CD4-positive, alpha-beta memory T cell (primary cell): Measurements from ENCODE around the gene ME3. TPM values are rescaled to one million over a fixed set of nuclear protein-coding genes. Genes with fewer than 3 reads are reported as not detected.
"Not testable (repeated sequence)": the region's sequence is repeated elsewhere in the genome, so short reads cannot be mapped to it uniquely, and the experiment has no call there.

Experiments used
- CTCF ChIA-PET: fragments of 350-600 bp; sonication (Branson Sonifier 250); formaldehyde crosslinking; loops from one replicate; lab custom pipeline; 2021; ENCODE audit warnings: inconsistent platforms; ENCODE audit not compliant: partially characterized antibody; lab: Charles Lee
- POLR2A ChIA-PET: fragments of 350-600 bp; sonication (Branson Sonifier 250); formaldehyde crosslinking; loops from one replicate; lab custom pipeline; 2021; ENCODE audit not compliant: partially characterized antibody; lab: Charles Lee
- DNase-seq, 5 donors: peaks; one replicate each; pipeline versions ENCODE4 v3.0.0 to v3.0.0-alpha.2; 2020 to 2022; ENCODE audit warnings: mixed read lengths in 1 of 5
- H3K27ac ChIP-seq: one replicate; pipeline ENCODE4 v1.7.0; 2013; ENCODE audit warnings: low read depth, low read length
- H3K27me3 ChIP-seq: 2 replicates; pipeline ENCODE4 v1.7.0; 2013; ENCODE audit warnings: mild to moderate bottlenecking, low read length, moderate library complexity; ENCODE audit not compliant: insufficient read depth
- H3K36me3 ChIP-seq: 2 replicates; pipeline ENCODE4 v1.7.0; 2013; ENCODE audit warnings: mild to moderate bottlenecking, low read length, moderate library complexity; ENCODE audit not compliant: insufficient read depth
- H3K4me1 ChIP-seq: 2 replicates; pipeline ENCODE4 v1.7.0; 2013; ENCODE audit warnings: mild to moderate bottlenecking, low read length, moderate library complexity; ENCODE audit not compliant: insufficient read depth
- H3K4me3 ChIP-seq, 2 donors: one replicate each; pipeline ENCODE4 v1.7.0; 2013; ENCODE audit warnings: low read length in 2 of 2, mild to moderate bottlenecking in 1 of 2
- H3K9me3 ChIP-seq, 2 donors: one replicate each; pipeline ENCODE4 v1.7.0; 2013; ENCODE audit warnings: low read length in 2 of 2, control low read depth in 1 of 2; ENCODE audit not compliant: control insufficient read depth in 1 of 2
- H3K27ac Mint-ChIP-seq, 7 donors: one replicate each; pipeline ENCODE4 v1.8.0; 2020 to 2021; ENCODE audit warnings: mixed read lengths in 7 of 7, mild to moderate bottlenecking in 6 of 7, inconsistent platforms in 3 of 7, moderate library complexity in 3 of 7
- H3K27me3 Mint-ChIP-seq, 2 donors: one replicate each; pipeline ENCODE4 v1.8.0; 2020 to 2021; ENCODE audit warnings: mixed read lengths in 2 of 2
- H3K36me3 Mint-ChIP-seq, 2 donors: one replicate each; pipeline ENCODE4 v1.8.0; 2020 to 2021; ENCODE audit warnings: mixed read lengths in 2 of 2, inconsistent platforms in 1 of 2, mild to moderate bottlenecking in 1 of 2
- H3K4me1 Mint-ChIP-seq, 4 donors: one replicate each; pipeline ENCODE4 v1.8.0; 2020 to 2021; ENCODE audit warnings: mixed read lengths in 4 of 4, mild to moderate bottlenecking in 1 of 4
- H3K4me3 Mint-ChIP-seq, 8 donors: one replicate each; pipeline ENCODE4 v1.8.0; 2020 to 2021; ENCODE audit warnings: mixed read lengths in 8 of 8, mild to moderate bottlenecking in 7 of 8, moderate library complexity in 6 of 8, inconsistent platforms in 3 of 8
- H3K9me3 Mint-ChIP-seq, 8 donors: one replicate each; pipeline ENCODE4 v1.8.0; 2020 to 2021; ENCODE audit warnings: mixed read lengths in 8 of 8, mild to moderate bottlenecking in 5 of 8, inconsistent platforms in 3 of 8, moderate library complexity in 1 of 8
- intact Hi-C: fragments of 100-400 bp; cut with micrococcal nuclease; formaldehyde crosslinking; loops from one replicate; pipeline ENCODE4 v1.15.1; 2023
- polyA plus RNA-seq, 2 donors: library from polyadenylated mRNA; unstranded; fragments of 300-500 nt; fragmentation: Illumina TruSeq; gene quantifications; one replicate each; pipeline ENCODE4 v1.2.3, GENCODE V29; 2021
- total RNA-seq, 2 experiments: library from RNA; stranded (reverse); gene quantifications; one replicate each; pipeline ENCODE4 v1.2.3, GENCODE V29; 2021

ME3 gene
- total and polyA plus RNA-seq, 4 experiments from 2014 or later: 0.15 to 1.9 (median 1.3) TPM; not detected in 1

DNA sequence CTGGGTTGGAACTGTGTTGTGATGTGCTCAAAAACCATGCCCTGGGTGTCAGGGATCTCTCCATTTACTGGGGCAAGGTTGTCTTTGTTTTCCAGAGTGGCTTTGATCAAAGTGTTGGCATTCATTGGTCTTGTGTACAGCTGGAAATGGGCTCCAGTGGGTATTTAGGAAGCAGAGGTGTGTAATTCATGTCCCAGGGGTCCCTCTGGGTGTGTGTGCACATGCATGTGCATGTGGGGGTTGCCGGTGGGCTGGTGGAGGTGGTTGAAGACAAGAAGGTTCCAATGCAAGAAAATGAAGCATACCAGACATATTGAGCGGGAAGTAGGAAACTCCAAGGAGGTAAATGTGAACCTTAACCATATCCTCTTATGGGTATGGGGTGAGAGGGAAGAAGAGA, 121.7 kb downstream of the ME3 start:
- H3K27ac ChIP-seq: no peak overlapping the region
- Mint-ChIP-seq H3K4me3 (no peak overlapping the region), H3K4me1 (no peaks in the 10 kb centered on the region), H3K27me3 (peaks cover 3 to 5% of the 10 kb centered on the region in 2 donors), H3K9me3 (no peaks in the 10 kb centered on the region), H3K36me3 (no peaks in the 10 kb centered on the region), H3K27ac (no peak overlapping the region)
- ChIA-PET CTCF (no interaction called here), POLR2A (no interaction called here)
- no peak overlapping the region for H3K4me3 ChIP-seq
- no peaks in the 10 kb centered on the region for H3K4me1 ChIP-seq
- no peaks in the 10 kb centered on the region for H3K27me3 ChIP-seq
- intact Hi-C loops: no loop called here
- no peaks in the 10 kb centered on the region for H3K36me3 ChIP-seq
- peak in 1 of 5 donors; percentile 24 for DNase-seq
- no peaks in the 10 kb centered on the region for H3K9me3 ChIP-seq

DNA sequence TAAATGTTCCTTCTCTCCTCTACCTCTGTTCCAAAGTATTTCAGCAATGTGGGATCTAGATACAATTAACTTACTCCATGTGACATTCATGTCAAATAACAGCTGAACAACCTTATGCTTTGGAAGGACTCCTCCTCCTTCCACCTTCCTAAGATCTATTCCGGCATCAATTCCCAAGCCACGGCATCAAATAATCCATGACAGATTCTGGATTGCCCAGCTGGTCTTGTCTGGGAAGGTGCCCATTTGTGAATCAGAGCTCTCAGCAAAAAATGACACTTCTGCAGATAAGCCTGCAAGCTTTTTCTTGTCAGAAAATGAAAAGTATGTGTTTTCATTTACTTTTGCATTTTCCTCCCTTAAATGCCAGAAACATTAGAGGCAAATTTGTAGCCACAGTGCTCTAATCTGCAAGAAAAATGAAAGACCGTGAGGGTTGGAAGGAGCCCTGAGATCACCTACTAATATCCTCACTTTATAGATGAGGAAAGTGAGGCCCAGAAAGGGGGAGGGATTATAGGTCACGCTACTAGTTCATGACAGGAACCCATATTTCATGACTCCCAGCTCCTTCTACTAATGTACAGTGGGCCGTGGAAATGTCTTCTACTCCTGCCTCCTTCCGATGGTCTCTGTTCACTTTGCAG, 124.0 kb downstream of the ME3 start:
- no peaks in the 10 kb centered on the region for H3K9me3 ChIP-seq
- Mint-ChIP-seq H3K4me3 (no peak overlapping the region), H3K27me3 (peaks cover 3 to 5% of the 10 kb centered on the region in 2 donors), H3K4me1 (no peaks in the 10 kb centered on the region), H3K36me3 (no peaks in the 10 kb centered on the region), H3K9me3 (peaks cover 0 to 2% (median 0%) of the 10 kb centered on the region in 8 donors), H3K27ac (no peak overlapping the region)
- no peak overlapping the region for H3K4me3 ChIP-seq
- POLR2A ChIA-PET: no interaction called here
- H3K27me3 ChIP-seq: no peaks in the 10 kb centered on the region
- no peak overlapping the region for H3K27ac ChIP-seq
- DNase-seq: no peak
- no peaks in the 10 kb centered on the region for H3K4me1 ChIP-seq
- intact Hi-C loops: no loop called here
- CTCF ChIA-PET: interaction anchor here (1.2 kb wide), 1 partner anchor 60 kb away, joined by 4 read pairs; no protein-coding TSS in a partner anchor
- no peaks in the 10 kb centered on the region for H3K36me3 ChIP-seq

DNA sequence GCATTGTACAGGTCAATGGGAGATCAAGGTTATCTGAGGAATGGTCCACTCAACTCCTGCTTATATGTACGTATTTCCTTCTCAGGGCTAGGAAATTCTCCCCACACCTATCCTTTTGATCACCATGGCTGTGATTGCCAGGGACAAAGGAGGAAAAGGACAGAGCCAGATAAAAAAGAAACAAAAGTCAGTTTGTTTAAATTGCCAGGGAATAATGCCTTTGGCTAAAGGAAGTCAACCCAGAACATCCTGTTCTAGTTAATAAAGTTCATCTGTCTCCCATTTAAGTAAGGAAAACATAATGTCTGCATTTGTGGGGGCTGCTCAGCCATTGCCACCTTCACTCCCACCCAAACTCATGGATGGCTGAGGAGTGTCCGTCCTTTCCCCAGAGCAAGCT, 124.7 kb downstream of the ME3 start:
- Histone ChIP-seq H3K4me1 (no peaks in the 10 kb centered on the region), H3K36me3 (no peaks in the 10 kb centered on the region), H3K9me3 (no peaks in the 10 kb centered on the region), H3K4me3 (no peak overlapping the region), H3K27ac (no peak overlapping the region), H3K27me3 (no peaks in the 10 kb centered on the region)
- H3K9me3 Mint-ChIP-seq: peaks cover 0 to 2% (median 0%) of the 10 kb centered on the region in 8 donors
- H3K36me3 Mint-ChIP-seq: no peaks in the 10 kb centered on the region
- ChIA-PET POLR2A (no interaction called here), CTCF (no interaction called here)
- no peak for DNase-seq
- peaks cover 3 to 5% of the 10 kb centered on the region in 2 donors for H3K27me3 Mint-ChIP-seq
- H3K4me3 Mint-ChIP-seq: no peak overlapping the region
- no peaks in the 10 kb centered on the region for H3K4me1 Mint-ChIP-seq
- no peak overlapping the region for H3K27ac Mint-ChIP-seq
- intact Hi-C loops: no loop called here

DNA sequence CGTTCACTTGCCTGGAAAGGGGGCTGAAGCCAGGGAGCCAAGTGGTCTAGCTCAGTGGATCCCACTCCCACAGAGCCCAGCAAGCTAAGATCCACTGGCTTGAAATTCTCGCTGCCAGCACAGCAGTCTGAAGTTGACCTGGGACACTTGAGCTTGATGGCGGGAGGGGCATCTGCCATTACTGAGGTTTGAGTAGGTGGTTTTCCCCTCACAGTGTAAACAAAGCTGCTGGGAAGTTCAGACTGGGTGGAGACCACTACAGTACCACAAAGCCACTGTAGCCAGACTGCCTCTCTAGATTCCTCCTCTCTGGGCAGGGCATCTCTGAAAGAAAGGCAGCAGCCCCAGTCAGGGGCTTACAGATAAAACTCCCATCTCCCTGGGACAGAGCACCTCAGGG, 131.1 kb downstream of the ME3 start:
- intact Hi-C loops, H3K27ac ChIP-seq, H3K9me3 ChIP-seq, H3K36me3 Mint-ChIP-seq, H3K36me3 ChIP-seq, H3K9me3 Mint-ChIP-seq, H3K4me3 ChIP-seq, H3K4me1 Mint-ChIP-seq, H3K27ac Mint-ChIP-seq, H3K27me3 Mint-ChIP-seq, POLR2A ChIA-PET, H3K27me3 ChIP-seq, CTCF ChIA-PET, H3K4me1 ChIP-seq, H3K4me3 Mint-ChIP-seq, DNase-seq: not testable (repeated sequence)

DNA sequence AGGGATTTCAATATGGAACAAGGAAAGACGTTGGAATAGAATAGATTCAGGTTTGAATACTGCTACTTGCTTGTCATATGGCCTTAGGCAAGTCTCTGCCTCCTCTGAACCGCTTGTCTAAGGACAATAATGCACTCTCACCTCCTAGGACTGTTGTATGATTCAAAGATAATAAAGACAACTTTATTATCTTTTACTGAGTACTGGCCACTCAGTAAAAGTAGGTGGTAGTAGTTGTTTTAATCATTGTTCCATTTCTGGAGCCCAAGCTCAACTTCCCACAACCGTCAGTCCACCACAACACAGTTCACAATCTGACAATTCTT, 134.2 kb downstream of the ME3 start:
- intact Hi-C loops: no loop called here
- Mint-ChIP-seq H3K27ac (no peak overlapping the region), H3K36me3 (no peaks in the 10 kb centered on the region), H3K4me3 (no peak overlapping the region), H3K4me1 (no peaks in the 10 kb centered on the region), H3K27me3 (peaks cover 0 to 1% of the 10 kb centered on the region in 2 donors), H3K9me3 (peaks cover 0 to 7% (median 0%) of the 10 kb centered on the region in 8 donors)
- Histone ChIP-seq H3K4me1 (no peaks in the 10 kb centered on the region), H3K27ac (no peak overlapping the region), H3K9me3 (no peaks in the 10 kb centered on the region), H3K36me3 (no peaks in the 10 kb centered on the region), H3K27me3 (no peaks in the 10 kb centered on the region), H3K4me3 (no peak overlapping the region)
- CTCF ChIA-PET: no interaction called here
- no peak for DNase-seq
- POLR2A ChIA-PET: no interaction called here

DNA sequence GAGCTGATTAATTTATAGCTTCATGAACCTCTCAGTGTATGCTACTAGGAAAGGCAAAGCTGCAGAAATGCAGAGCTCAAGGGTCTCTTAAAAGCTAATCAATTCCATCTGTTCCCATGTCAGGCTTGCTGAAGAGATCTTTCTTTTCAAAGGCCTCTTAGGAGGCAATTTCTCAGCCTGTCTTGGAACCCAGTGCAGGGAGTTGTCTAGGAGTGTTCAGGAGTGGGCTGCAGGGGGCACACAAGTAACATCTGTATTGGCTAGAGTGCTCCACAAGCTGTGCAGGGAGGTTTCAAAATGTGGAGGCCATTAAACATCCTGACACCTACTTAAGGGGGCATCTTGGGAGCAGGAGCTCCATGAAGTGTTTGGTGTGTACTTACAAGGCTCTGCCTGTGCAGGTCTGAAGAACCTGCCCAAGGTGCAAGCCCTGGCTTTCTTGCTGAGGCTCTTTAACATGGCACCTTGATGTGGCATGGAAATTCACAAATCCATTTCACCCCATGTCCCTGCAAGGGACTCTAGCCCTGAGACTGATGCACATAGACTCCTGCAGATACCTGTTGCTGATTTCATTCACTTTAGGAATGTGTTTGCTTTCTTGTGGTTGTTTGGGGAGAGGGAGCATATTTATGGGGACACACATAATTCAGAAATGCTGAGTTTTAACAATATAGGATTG, 134.7 kb downstream of the ME3 start:
- no peak overlapping the region for H3K4me3 ChIP-seq
- H3K36me3 Mint-ChIP-seq: no peaks in the 10 kb centered on the region
- CTCF ChIA-PET: no interaction called here

DNA sequence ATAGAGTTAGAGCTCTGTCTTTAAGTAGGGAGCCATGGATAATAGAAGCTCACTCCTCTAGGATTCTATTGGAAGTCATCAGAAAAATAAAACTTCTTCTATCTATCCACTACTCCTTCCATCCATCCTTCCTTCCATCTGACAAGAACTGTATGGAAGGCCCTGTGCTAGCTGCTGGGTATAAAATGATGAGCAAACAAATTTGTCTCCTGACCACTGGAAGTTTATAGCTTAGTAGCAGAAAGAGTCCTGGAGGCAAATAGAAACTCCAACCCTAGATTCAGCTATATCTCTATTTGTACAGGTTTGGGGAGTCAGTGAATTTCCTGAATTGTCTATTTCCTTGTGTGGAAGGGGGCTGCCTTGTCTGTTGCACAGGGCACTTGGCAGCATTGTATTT, 136.6 kb downstream of the ME3 start:
- POLR2A ChIA-PET: no interaction called here
- Histone ChIP-seq H3K27me3 (no peaks in the 10 kb centered on the region), H3K27ac (no peak overlapping the region), H3K4me1 (no peaks in the 10 kb centered on the region), H3K9me3 (no peaks in the 10 kb centered on the region), H3K4me3 (no peak overlapping the region), H3K36me3 (no peaks in the 10 kb centered on the region)
- CTCF ChIA-PET: no interaction called here
- no peaks in the 10 kb centered on the region for H3K27me3 Mint-ChIP-seq
- intact Hi-C loops: no loop called here
- peaks cover 0 to 7% (median 0%) of the 10 kb centered on the region in 8 donors for H3K9me3 Mint-ChIP-seq
- H3K27ac Mint-ChIP-seq: no peak overlapping the region
- H3K4me3 Mint-ChIP-seq: no peak overlapping the region
- no peaks in the 10 kb centered on the region for H3K4me1 Mint-ChIP-seq
- H3K36me3 Mint-ChIP-seq: no peaks in the 10 kb centered on the region
- DNase-seq: no peak

More for the DNA sequence above, 134.7 kb downstream of the ME3 start:
- Mint-ChIP-seq H3K27ac (no peak overlapping the region), H3K4me1 (no peaks in the 10 kb centered on the region), H3K9me3 (peaks cover 0 to 7% (median 0%) of the 10 kb centered on the region in 8 donors), H3K27me3 (peaks cover 0 to 1% of the 10 kb centered on the region in 2 donors), H3K4me3 (no peak overlapping the region)
- H3K27ac ChIP-seq: no peak overlapping the region
- no peaks in the 10 kb centered on the region for H3K4me1 ChIP-seq
- H3K36me3 ChIP-seq: no peaks in the 10 kb centered on the region
- no peaks in the 10 kb centered on the region for H3K27me3 ChIP-seq
- intact Hi-C loops: no loop called here
- no peaks in the 10 kb centered on the region for H3K9me3 ChIP-seq
- DNase-seq: no peak
- POLR2A ChIA-PET: no interaction called here
